ENCODE results near the gene NOP53.
"Not testable (repeated sequence)": the region's sequence is repeated elsewhere in the genome, so short reads cannot be mapped to it uniquely, and the experiment has no call there.

NOP53 gene

DNA sequence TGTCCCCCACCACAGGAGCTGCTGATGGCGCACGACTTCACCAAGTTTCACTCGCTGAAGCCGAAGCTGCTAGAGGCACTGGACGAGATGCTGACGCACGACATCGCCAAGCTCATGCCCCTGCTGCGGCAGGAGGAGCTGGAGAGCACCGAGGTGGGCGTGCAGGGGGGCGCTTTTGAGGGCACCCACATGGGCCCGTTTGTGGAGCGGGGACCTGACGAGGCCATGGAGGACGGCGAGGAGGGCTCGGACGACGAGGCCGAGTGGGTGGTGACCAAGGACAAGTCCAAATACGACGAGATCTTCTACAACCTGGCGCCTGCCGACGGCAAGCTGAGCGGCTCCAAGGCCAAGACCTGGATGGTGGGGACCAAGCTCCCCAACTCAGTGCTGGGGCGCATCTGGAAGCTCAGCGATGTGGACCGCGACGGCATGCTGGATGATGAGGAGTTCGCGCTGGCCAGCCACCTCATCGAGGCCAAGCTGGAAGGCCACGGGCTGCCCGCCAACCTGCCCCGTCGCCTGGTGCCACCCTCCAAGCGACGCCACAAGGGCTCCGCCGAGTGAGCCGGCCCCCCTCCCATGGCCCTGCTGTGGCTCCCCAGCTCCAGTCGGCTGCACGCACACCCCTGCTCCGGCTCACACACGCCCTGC, 4.4 kb upstream of the NOP53 start:
- Histone ChIP-seq H3K36me3 (replicated peaks; ENCODE audit: insufficient read depth, low read length) (no peaks in the 10 kb centered on the region), H3F3A (ENCODE audit: insufficient read depth, low read length) (no peaks in the 10 kb centered on the region), H3K9ac (ENCODE audit: low read length) (no peak overlapping the region), H4K20me1 (ENCODE audit: insufficient read depth, low read length) (no peaks in the 10 kb centered on the region), H3K79me2 (ENCODE audit: low read length) (peaks cover 3% of the 10 kb centered on the region), H3K9me2 (replicated peaks; ENCODE audit: insufficient read depth, low read length) (no peaks in the 10 kb centered on the region), H3K4me2 (ENCODE audit: low read depth, low read length) (no peak overlapping the region), H3K9me3 (replicated peaks; ENCODE audit: insufficient read depth, low read length) (no peaks in the 10 kb centered on the region), H3K4me1 (ENCODE audit: low read length) (no peaks in the 10 kb centered on the region), H3K4me3 (ENCODE audit: low read length) (no peak overlapping the region), H3K27ac (ENCODE audit: low read length) (no peak overlapping the region), H2AFZ (ENCODE audit: low read length) (no peak overlapping the region), H3K27me3 (replicated peaks; ENCODE audit: insufficient read depth, low read length) (peaks cover 15% of the 10 kb centered on the region)
- DNase-seq = no peak
- TF ChIP-seq EZH2 (optimal IDR thresholded peaks at IDR 0.05; ENCODE audit: low read depth, low read length) (no peak), EZH2phosphoT487 (IDR thresholded peaks at IDR 0.05; ENCODE audit: low read length) (no peak)
- TF ChIP-seq, protein P1, sequence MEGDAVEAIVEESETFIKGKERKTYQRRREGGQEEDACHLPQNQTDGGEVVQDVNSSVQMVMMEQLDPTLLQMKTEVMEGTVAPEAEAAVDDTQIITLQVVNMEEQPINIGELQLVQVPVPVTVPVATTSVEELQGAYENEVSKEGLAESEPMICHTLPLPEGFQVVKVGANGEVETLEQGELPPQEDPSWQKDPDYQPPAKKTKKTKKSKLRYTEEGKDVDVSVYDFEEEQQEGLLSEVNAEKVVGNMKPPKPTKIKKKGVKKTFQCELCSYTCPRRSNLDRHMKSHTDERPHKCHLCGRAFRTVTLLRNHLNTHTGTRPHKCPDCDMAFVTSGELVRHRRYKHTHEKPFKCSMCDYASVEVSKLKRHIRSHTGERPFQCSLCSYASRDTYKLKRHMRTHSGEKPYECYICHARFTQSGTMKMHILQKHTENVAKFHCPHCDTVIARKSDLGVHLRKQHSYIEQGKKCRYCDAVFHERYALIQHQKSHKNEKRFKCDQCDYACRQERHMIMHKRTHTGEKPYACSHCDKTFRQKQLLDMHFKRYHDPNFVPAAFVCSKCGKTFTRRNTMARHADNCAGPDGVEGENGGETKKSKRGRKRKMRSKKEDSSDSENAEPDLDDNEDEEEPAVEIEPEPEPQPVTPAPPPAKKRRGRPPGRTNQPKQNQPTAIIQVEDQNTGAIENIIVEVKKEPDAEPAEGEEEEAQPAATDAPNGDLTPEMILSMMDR (IDR thresholded peaks at IDR 0.05; ENCODE audit: low read length) = no peak

DNA sequence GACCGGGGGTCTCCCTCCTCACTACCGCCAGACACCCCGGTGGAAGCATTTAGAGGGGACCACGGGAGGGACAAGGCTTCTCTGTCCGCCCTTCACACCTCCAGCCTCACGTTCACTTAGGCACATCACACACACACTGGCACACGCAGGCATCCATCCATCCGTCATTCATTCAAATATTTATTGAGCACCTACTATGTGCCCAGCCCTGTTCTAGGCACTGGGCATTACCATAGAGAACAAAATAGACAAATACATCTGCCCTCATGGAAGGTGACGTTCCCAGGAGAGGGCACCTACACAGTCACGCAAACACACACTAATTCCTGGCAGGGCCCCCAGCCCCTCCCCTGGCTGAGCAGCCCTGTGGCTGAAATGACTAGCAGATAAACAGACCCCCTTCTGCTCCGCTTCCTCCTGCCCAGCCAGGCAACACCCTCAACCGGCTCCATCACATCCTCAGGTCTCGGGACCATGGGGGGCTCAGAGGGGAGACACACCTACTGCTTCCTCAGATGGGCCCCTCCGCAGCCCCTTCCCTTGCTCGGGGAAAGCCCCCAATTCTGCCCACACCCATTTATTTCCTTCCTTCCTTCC, 3.7 kb upstream of the NOP53 start:
- Histone ChIP-seq H2AFZ (ENCODE audit: low read length) (no peak overlapping the region), H3K27ac (ENCODE audit: low read length) (no peak overlapping the region), H3F3A (ENCODE audit: insufficient read depth, low read length) (no peaks in the 10 kb centered on the region), H3K9ac (ENCODE audit: low read length) (no peak overlapping the region), H3K4me2 (ENCODE audit: low read depth, low read length) (no peak overlapping the region), H3K4me1 (ENCODE audit: low read length) (no peaks in the 10 kb centered on the region), H3K9me2 (replicated peaks; ENCODE audit: insufficient read depth, low read length) (no peaks in the 10 kb centered on the region), H3K27me3 (replicated peaks; ENCODE audit: insufficient read depth, low read length) (peaks cover 8% of the 10 kb centered on the region), H4K20me1 (ENCODE audit: insufficient read depth, low read length) (no peaks in the 10 kb centered on the region), H3K36me3 (replicated peaks; ENCODE audit: insufficient read depth, low read length) (no peaks in the 10 kb centered on the region), H3K4me3 (ENCODE audit: low read length) (no peak overlapping the region), H3K9me3 (replicated peaks; ENCODE audit: insufficient read depth, low read length) (no peaks in the 10 kb centered on the region), H3K79me2 (ENCODE audit: low read length) (peaks cover 9% of the 10 kb centered on the region)
- TF ChIP-seq EZH2phosphoT487 (IDR thresholded peaks at IDR 0.05; ENCODE audit: low read length) (no peak), EZH2 (optimal IDR thresholded peaks at IDR 0.05; ENCODE audit: low read depth, low read length) (no peak)
- no peak for DNase-seq

DNA sequence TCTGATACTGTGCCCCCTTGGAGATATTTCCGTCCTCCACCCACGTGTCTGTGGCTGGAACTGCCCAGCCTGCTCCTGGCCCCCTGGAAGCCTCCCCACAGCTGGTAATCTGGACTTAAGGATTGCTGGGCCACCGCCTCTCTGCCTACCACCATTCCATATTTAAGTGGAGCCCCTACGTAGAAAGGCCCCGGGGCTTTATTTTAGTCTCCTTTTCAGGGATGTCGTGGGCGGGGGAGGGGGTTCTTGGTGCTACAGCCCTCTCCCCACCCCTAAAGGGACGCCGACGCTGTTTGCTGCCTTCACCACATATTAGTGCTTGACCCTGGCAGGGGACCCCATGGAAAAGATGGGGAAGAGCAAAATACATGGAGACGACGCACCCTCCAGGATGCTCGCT, 2.7 kb upstream of the NOP53 start:
- Histone ChIP-seq H3K27me3 (replicated peaks; ENCODE audit: insufficient read depth, low read length) (peaks cover 6% of the 10 kb centered on the region), H3K27ac (ENCODE audit: low read length) (no peak overlapping the region), H3K79me2 (ENCODE audit: low read length) (peaks cover 18% of the 10 kb centered on the region), H3K4me2 (ENCODE audit: low read depth, low read length) (no peak overlapping the region), H3K9ac (ENCODE audit: low read length) (no peak overlapping the region), H3F3A (ENCODE audit: insufficient read depth, low read length) (no peaks in the 10 kb centered on the region), H4K20me1 (ENCODE audit: insufficient read depth, low read length) (no peaks in the 10 kb centered on the region), H3K9me3 (replicated peaks; ENCODE audit: insufficient read depth, low read length) (no peaks in the 10 kb centered on the region), H3K36me3 (replicated peaks; ENCODE audit: insufficient read depth, low read length) (0 out of 2 replicates have a peak, but pooled peaks cover 3% of the 10 kb centered on the region), H2AFZ (ENCODE audit: low read length) (no peak overlapping the region), H3K4me1 (ENCODE audit: low read length) (no peaks in the 10 kb centered on the region), H3K4me3 (ENCODE audit: low read length) (no peak overlapping the region), H3K9me2 (replicated peaks; ENCODE audit: insufficient read depth, low read length) (no peaks in the 10 kb centered on the region)
- DNase-seq = no peak
- TF ChIP-seq, protein P1 (IDR thresholded peaks at IDR 0.05; ENCODE audit: low read length) = no peak
- no peak for TF ChIP-seq EZH2 (optimal IDR thresholded peaks at IDR 0.05; ENCODE audit: low read depth, low read length)
- TF ChIP-seq EZH2phosphoT487 (IDR thresholded peaks at IDR 0.05; ENCODE audit: low read length) = no peak

DNA sequence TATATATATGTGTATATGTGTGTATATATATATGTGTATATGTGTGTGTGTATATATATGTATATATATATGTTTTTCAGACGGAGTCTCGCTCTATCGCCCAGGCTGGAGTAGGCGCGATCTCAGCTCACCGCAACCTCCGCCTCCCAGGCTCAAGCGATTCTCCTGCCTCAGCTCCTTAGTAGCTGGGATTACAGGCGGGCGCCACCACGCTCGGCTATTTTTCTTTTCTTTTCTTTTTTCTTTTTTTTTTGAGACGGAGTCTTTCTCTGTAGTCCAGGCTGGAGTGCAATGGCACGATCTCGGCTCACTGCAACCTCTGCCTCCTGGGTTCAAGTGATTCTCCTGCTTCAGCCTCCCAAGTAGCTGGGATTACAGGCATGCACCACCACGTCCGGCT, 783 bp downstream of the NOP53 start:
- H3F3A ChIP-seq (ENCODE audit: insufficient read depth, low read length); H3K36me3 ChIP-seq (replicated peaks; ENCODE audit: insufficient read depth, low read length); H4K20me1 ChIP-seq (ENCODE audit: insufficient read depth, low read length); H3K4me1 ChIP-seq (ENCODE audit: low read length); DNase-seq; H2AFZ ChIP-seq (ENCODE audit: low read length); H3K9me2 ChIP-seq (replicated peaks; ENCODE audit: insufficient read depth, low read length); H3K9me3 ChIP-seq (replicated peaks; ENCODE audit: insufficient read depth, low read length); H3K27me3 ChIP-seq (replicated peaks; ENCODE audit: insufficient read depth, low read length); H3K27ac ChIP-seq (ENCODE audit: low read length): not testable (repeated sequence)
- H3K4me2 ChIP-seq (ENCODE audit: low read depth, low read length) = peak overlapping the region; percentile 59; the same call in 1 of the 2 replicates
- peak overlapping the region; percentile 97; the same call in 1 of the 2 replicates for H3K4me3 ChIP-seq (ENCODE audit: low read length)
- peaks cover 45% of the 10 kb centered on the region for H3K79me2 ChIP-seq (ENCODE audit: low read length)
- H3K9ac ChIP-seq (ENCODE audit: low read length) = peak overlapping the region; percentile 98; the same call in 1 of the 2 replicates
